ENCODE results near the gene RCE1. TPM values are rescaled to one million over a fixed set of nuclear protein-coding genes. Genes with fewer than 3 reads are reported as not detected.

RCE1 gene
- total RNA-seq, 1 donor from 2014 or later = 3.2 TPM

GRCh38 chr11:66884443-66884842 lies 41.2 kb downstream of the RCE1 start:
- no peak for DNase-seq (ENCODE audit: low spot score)
- no peak for ATAC-seq

- DNase-seq (ENCODE audit: low spot score) (no peak), ATAC-seq (no peak)
Observed at GRCh38 chr11:66885469-66885868, 42.2 kb downstream of the RCE1 start.

- no peak for DNase-seq (ENCODE audit: low spot score)
- no peak for ATAC-seq
Observed at GRCh38 chr11:66885950-66886440, 42.8 kb downstream of the RCE1 start.

GRCh38 chr11:66886671-66887221 lies 43.5 kb downstream of the RCE1 start:
- no peak for DNase-seq (ENCODE audit: low spot score)
- ATAC-seq = peak; percentile 28

GRCh38 chr11:66887526-66887925 lies 44.3 kb downstream of the RCE1 start:
- DNase-seq (ENCODE audit: low spot score) (no peak), ATAC-seq (no peak)

- DNase-seq (ENCODE audit: low spot score) = peak; percentile 78
Observed at GRCh38 chr11:66888282-66888681, 45.0 kb downstream of the RCE1 start.

GRCh38 chr11:66889960-66890359 lies 46.7 kb downstream of the RCE1 start:
- DNase-seq (ENCODE audit: low spot score) (no peak), ATAC-seq (no peak)

More at GRCh38 chr11:66888282-66888681, 45.0 kb downstream of the RCE1 start:
- ATAC-seq = peak; percentile 74

- peak; percentile 70 for DNase-seq (ENCODE audit: low spot score)
Observed at GRCh38 chr11:66891851-66892660, 48.8 kb downstream of the RCE1 start.

GRCh38 chr11:66892911-66893310 lies 49.7 kb downstream of the RCE1 start:
- no peak for DNase-seq (ENCODE audit: low spot score)

More at GRCh38 chr11:66891851-66892660, 48.8 kb downstream of the RCE1 start:
- peak; percentile 79 for ATAC-seq

GRCh38 chr11:66894141-66894540 lies 50.9 kb downstream of the RCE1 start:
- DNase-seq (ENCODE audit: low spot score) (no peak), ATAC-seq (no peak)

More at GRCh38 chr11:66892911-66893310, 49.7 kb downstream of the RCE1 start:
- no peak for ATAC-seq

Other genes with a start within 250 kb of the RCE1 start
- gene RBM14, start 226.8 kb upstream of the RCE1 start, total RNA-seq = 31.5 TPM
- 36.3 TPM for gene RBM4, start 204.7 kb upstream of the RCE1 start, total RNA-seq
- 8.1 TPM for gene RBM4B, start 165.6 kb upstream of the RCE1 start, total RNA-seq
- gene SPTBN2, start 114.2 kb upstream of the RCE1 start, total RNA-seq = 55.1 TPM
- 1.1 TPM for gene LRFN4, start 13.6 kb downstream of the RCE1 start, total RNA-seq
- gene PC, start 114.9 kb downstream of the RCE1 start, total RNA-seq = 392 TPM
- not detected for gene C11orf86, start 131.9 kb downstream of the RCE1 start, total RNA-seq
- gene SYT12, start 179.7 kb downstream of the RCE1 start, total RNA-seq = 4.8 TPM
- gene RHOD, start 213.4 kb downstream of the RCE1 start, total RNA-seq = 23.2 TPM

All from left lobe of liver (tissue), 2 donors.